Liver (tissue), 3 donors: ENCODE measurements around the gene PPP1R26.

Experiments
- CTCF ChIP-seq: fragments of 150-350 bp; IDR thresholded peaks from 2 replicates; pipeline ENCODE4 v1.5.1; 2017; ENCODE audit warnings: improper control_type of control experiment, low read depth, low read length; ENCODE audit not compliant: missing input control
- EGR1 ChIP-seq, 2 donors: IDR thresholded peaks; 2 replicates each; pipeline ENCODE4 v1.6.1; 2016 to 2018; ENCODE audit warnings: antibody characterized with exemption in 2 of 2, low read depth in 2 of 2
- JUND ChIP-seq, 2 donors: IDR thresholded peaks; 2 replicates each; pipeline ENCODE4 v1.6.1; 2016; ENCODE audit warnings: antibody characterized with exemption in 2 of 2
- MAX ChIP-seq: IDR thresholded peaks from 2 replicates; pipeline ENCODE4 v1.6.1; 2016; ENCODE audit warnings: antibody characterized with exemption
- RAD21 ChIP-seq, 2 donors: IDR thresholded peaks; 2 replicates each; pipeline ENCODE4 v1.6.1; 2016; ENCODE audit warnings: antibody characterized with exemption in 2 of 2, mild to moderate bottlenecking in 2 of 2
- SP1 ChIP-seq: IDR thresholded peaks from 2 replicates; pipeline ENCODE4 v1.6.1; 2018; ENCODE audit warnings: antibody characterized with exemption, mild to moderate bottlenecking
- TAF1 ChIP-seq: conservative IDR thresholded peaks from 2 replicates; pipeline ENCODE4 v1.6.1; 2016; ENCODE audit warnings: antibody characterized with exemption, mild to moderate bottlenecking
- YY1 ChIP-seq: IDR thresholded peaks from 2 replicates; pipeline ENCODE4 v1.6.1; 2016; ENCODE audit warnings: antibody characterized with exemption, mild to moderate bottlenecking
- ZBTB33 ChIP-seq: IDR thresholded peaks from 2 replicates; pipeline ENCODE4 v1.6.1; 2016; ENCODE audit warnings: antibody characterized with exemption
- donor health status: healthy.
- donor health status: healthy.

GRCh38 chr9:135473972-135474543 is 5.5 kb upstream of the PPP1R26 start:
- TF ChIP-seq CTCF (no peak), YY1 (no peak), TAF1 (no peak), SP1 (no peak), RAD21 (IDR thresholded peaks at IDR 0.05) (no peak), MAX (no peak), EGR1 (IDR thresholded peaks at IDR 0.05; ENCODE audit: low read depth in 2 of 2) (no peak), ZBTB33 (no peak), JUND (IDR thresholded peaks at IDR 0.05) (no peak)
